Measurements from ENCODE around the gene PRPSAP1.
A peak's percentile ranks its signal among the peaks of the same experiment; 100 is the strongest.
"Not testable (repeated sequence)": the region's sequence is repeated elsewhere in the genome, so short reads cannot be mapped to it uniquely, and the experiment has no call there.

PRPSAP1 gene

GRCh38 chr17:76268991-76269981, 84.4 kb downstream of the PRPSAP1 start:
- H3K4me3 ChIP-seq (ENCODE audit: low read depth, low read length): no peak overlapping the region
- no peak for DNase-seq (ENCODE audit: low read depth)
- TF ChIP-seq CTCF (conservative IDR thresholded peaks at IDR 0.05; ENCODE audit: low read depth, low read length): no peak

GRCh38 chr17:76268015-76268749, 85.5 kb downstream of the PRPSAP1 start:
- peak; percentile 88 for DNase-seq (ENCODE audit: low read depth)
- no peak overlapping the region for H3K4me3 ChIP-seq (ENCODE audit: low read depth, low read length)

GRCh38 chr17:76267581-76268001, 86.1 kb downstream of the PRPSAP1 start:
- H3K4me3 ChIP-seq (ENCODE audit: low read depth, low read length); DNase-seq (ENCODE audit: low read depth): not testable (repeated sequence)

More at GRCh38 chr17:76268015-76268749, 85.5 kb downstream of the PRPSAP1 start:
- TF ChIP-seq CTCF (conservative IDR thresholded peaks at IDR 0.05; ENCODE audit: low read depth, low read length): no peak

- DNase-seq (ENCODE audit: low read depth): no peak
- no peak for TF ChIP-seq CTCF (conservative IDR thresholded peaks at IDR 0.05; ENCODE audit: low read depth, low read length)
- peak overlapping the region; percentile 85 for H3K4me3 ChIP-seq (ENCODE audit: low read depth, low read length)
Observed at GRCh38 chr17:76267051-76267576, 86.6 kb downstream of the PRPSAP1 start.

- no peak for TF ChIP-seq CTCF (conservative IDR thresholded peaks at IDR 0.05; ENCODE audit: low read depth, low read length)
- peak overlapping the region; percentile 85 for H3K4me3 ChIP-seq (ENCODE audit: low read depth, low read length)
- DNase-seq (ENCODE audit: low read depth): peak; percentile 52
Observed at GRCh38 chr17:76266244-76266938, 87.3 kb downstream of the PRPSAP1 start.

- TF ChIP-seq CTCF (conservative IDR thresholded peaks at IDR 0.05; ENCODE audit: low read depth, low read length): no peak
- DNase-seq (ENCODE audit: low read depth): peak; percentile 52
- H3K4me3 ChIP-seq (ENCODE audit: low read depth, low read length): peak overlapping the region; percentile 85
Observed at GRCh38 chr17:76265624-76266243, 88.0 kb downstream of the PRPSAP1 start.
